BE2C (cell line): ENCODE data around the gene KCND2.

Experiments used
- DNase-seq: peaks from one replicate; pipeline ENCODE4 v3.0.0-alpha.2; 2020
- H3K27me3 ChIP-seq: fragments of 250-450 bp; sonication (Bioruptor Pico); 2 replicates; pipeline ENCODE4 v1.5.1; 2020; ENCODE audit warnings: mild to moderate bottlenecking
- H3K36me3 ChIP-seq: fragments of 250-450 bp; sonication (Bioruptor Pico); 2 replicates; pipeline ENCODE4 v1.5.1; 2020; ENCODE audit warnings: mild to moderate bottlenecking
- H3K4me1 ChIP-seq: fragments of 250-450 bp; sonication (Bioruptor Pico); 2 replicates; pipeline ENCODE4 v1.5.1; 2020
- H3K4me3 ChIP-seq: 2 replicates; pipeline ENCODE4 v1.5.1; 2011; ENCODE audit warnings: low read depth, low read length
- H3K9me3 ChIP-seq: fragments of 250-450 bp; sonication (Bioruptor Pico); 2 replicates; pipeline ENCODE4 v1.5.1; 2020
- TF ChIP-seq, protein P1 (sequence below): IDR thresholded peaks from 2 replicates; pipeline ENCODE4 v1.5.1; 2012; ENCODE audit warnings: mild to moderate bottlenecking, low read depth, low read length

The KCND2 gene

DNA sequence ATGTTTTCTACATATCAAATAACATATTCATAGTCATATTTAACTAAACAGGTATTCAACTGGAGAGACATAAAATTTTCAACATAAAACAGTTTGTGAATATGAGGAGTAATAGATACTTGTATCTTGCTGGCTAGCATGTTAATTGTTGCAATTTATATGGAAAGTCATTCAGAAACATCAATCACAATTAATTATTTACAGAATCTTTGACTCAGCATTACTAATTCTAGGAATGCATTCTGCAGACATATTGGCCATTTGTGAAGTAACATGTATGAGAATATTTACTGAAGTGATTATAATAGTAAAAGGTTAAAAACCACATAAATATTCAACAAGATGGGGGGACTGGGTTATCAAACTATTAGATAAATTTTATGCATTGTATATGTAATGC lies 381.3 kb downstream of the KCND2 start:
- H3K36me3 ChIP-seq: no peaks in the 10 kb centered on the region
- DNase-seq: no peak
- H3K9me3 ChIP-seq: no peaks in the 10 kb centered on the region
- H3K4me1 ChIP-seq: no peaks in the 10 kb centered on the region
- H3K4me3 ChIP-seq: no peak overlapping the region
- H3K27me3 ChIP-seq: no peaks in the 10 kb centered on the region
- TF ChIP-seq, protein P1, sequence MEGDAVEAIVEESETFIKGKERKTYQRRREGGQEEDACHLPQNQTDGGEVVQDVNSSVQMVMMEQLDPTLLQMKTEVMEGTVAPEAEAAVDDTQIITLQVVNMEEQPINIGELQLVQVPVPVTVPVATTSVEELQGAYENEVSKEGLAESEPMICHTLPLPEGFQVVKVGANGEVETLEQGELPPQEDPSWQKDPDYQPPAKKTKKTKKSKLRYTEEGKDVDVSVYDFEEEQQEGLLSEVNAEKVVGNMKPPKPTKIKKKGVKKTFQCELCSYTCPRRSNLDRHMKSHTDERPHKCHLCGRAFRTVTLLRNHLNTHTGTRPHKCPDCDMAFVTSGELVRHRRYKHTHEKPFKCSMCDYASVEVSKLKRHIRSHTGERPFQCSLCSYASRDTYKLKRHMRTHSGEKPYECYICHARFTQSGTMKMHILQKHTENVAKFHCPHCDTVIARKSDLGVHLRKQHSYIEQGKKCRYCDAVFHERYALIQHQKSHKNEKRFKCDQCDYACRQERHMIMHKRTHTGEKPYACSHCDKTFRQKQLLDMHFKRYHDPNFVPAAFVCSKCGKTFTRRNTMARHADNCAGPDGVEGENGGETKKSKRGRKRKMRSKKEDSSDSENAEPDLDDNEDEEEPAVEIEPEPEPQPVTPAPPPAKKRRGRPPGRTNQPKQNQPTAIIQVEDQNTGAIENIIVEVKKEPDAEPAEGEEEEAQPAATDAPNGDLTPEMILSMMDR: no peak

GRCh38 chr7:120658516-120658915 lies 385.5 kb downstream of the KCND2 start:
- H3K27me3 ChIP-seq: no peaks in the 10 kb centered on the region
- H3K36me3 ChIP-seq: no peaks in the 10 kb centered on the region
- H3K9me3 ChIP-seq: no peaks in the 10 kb centered on the region
- no peak for DNase-seq
- TF ChIP-seq, protein P1: no peak
- no peak overlapping the region for H3K4me3 ChIP-seq
- H3K4me1 ChIP-seq: no peaks in the 10 kb centered on the region

GRCh38 chr7:120662291-120662690 lies 389.3 kb downstream of the KCND2 start:
- TF ChIP-seq, protein P1: no peak
- Histone ChIP-seq H3K36me3 (no peaks in the 10 kb centered on the region), H3K9me3 (no peaks in the 10 kb centered on the region), H3K4me3 (no peak overlapping the region), H3K27me3 (no peaks in the 10 kb centered on the region), H3K4me1 (no peaks in the 10 kb centered on the region)
- DNase-seq: no peak

- Histone ChIP-seq H3K4me3 (no peak overlapping the region), H3K36me3 (no peaks in the 10 kb centered on the region), H3K9me3 (no peaks in the 10 kb centered on the region), H3K27me3 (no peaks in the 10 kb centered on the region), H3K4me1 (no peaks in the 10 kb centered on the region)
- no peak for DNase-seq
- TF ChIP-seq, protein P1: no peak
These were observed 392.1 kb downstream of the KCND2 start for GRCh38 chr7:120665068-120665467.

DNA sequence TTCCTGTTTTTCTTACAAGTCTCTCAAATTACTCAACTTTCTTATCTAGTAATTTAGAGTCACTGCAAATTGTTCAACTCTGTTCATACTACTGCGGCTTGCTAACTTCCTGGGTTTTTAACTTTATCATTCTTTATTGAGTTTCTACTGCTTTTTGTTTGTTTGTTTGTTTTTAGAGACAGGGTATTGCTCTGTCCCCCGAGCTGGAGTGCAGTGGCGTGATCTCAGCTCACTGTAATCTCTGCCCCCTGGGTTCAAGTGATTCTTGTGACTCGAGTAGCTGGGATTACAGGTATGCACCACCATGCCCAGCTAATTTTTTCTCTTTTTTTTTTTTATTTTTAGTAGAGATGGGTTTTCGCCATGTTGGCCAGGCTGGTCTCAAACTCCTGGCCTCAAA lies 402.1 kb downstream of the KCND2 start:
- DNase-seq: no peak
- Histone ChIP-seq H3K4me1 (no peaks in the 10 kb centered on the region), H3K9me3 (no peaks in the 10 kb centered on the region), H3K4me3 (no peak overlapping the region), H3K27me3 (no peaks in the 10 kb centered on the region), H3K36me3 (no peaks in the 10 kb centered on the region)
- TF ChIP-seq, protein P1: no peak

DNA sequence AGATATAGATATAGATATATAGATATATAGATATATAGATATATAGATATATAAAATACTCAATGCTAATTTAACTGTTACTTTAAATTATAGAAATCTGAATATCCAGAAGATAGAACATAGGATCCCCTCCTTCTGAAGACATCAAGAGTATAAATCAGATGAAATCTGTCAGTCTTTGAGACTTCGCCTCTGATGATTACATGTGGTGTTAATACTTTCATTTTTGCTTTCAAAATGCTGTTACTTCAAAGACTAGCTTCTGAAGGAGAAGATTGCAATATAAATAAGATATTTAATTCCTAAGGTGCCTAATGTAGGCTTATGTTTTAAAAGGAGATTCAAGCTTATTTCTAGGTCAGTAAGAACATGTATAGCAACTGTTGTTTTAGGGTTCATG lies 404.6 kb downstream of the KCND2 start:
- H3K4me3 ChIP-seq: no peak overlapping the region
- TF ChIP-seq, protein P1: no peak

More for the DNA sequence above, 404.6 kb downstream of the KCND2 start:
- H3K4me1 ChIP-seq: no peaks in the 10 kb centered on the region
- no peaks in the 10 kb centered on the region for H3K9me3 ChIP-seq
- no peak for DNase-seq
- H3K36me3 ChIP-seq: no peaks in the 10 kb centered on the region
- no peaks in the 10 kb centered on the region for H3K27me3 ChIP-seq
